ENCODE results near the gene BID.
A peak's percentile ranks its signal among the peaks of the same experiment; 100 is the strongest.

The BID gene

GRCh38 chr22:17761138-17761488, 13.2 kb downstream of the BID start:
- no CpG with 5 or more reads among the region's 4 CpGs for WGBS (ENCODE audit: extremely low coverage, insufficient coverage, insufficient read length)
- H4K12ac ChIP-seq (ENCODE audit: low read depth, low read length): no peak overlapping the region
- no peak for DNase-seq
- no peak overlapping the region for H3K4ac ChIP-seq (ENCODE audit: low read depth, low read length)
- H3K18ac ChIP-seq (ENCODE audit: low read length): no peak overlapping the region
- no peaks in the 10 kb centered on the region for H3K79me2 ChIP-seq (ENCODE audit: control insufficient read depth, insufficient read depth, low read length, poor library complexity)
- no peak overlapping the region for H3K4me3 ChIP-seq (ENCODE audit: low read depth, low read length)
- no peak overlapping the region for H2BK5ac ChIP-seq (ENCODE audit: low read depth, low read length, poor library complexity)
- H4K91ac ChIP-seq (ENCODE audit: low read depth, low read length): no peak overlapping the region
- H2AK5ac ChIP-seq (ENCODE audit: low read length): no peak overlapping the region
- no peaks in the 10 kb centered on the region for H3K9me3 ChIP-seq (ENCODE audit: insufficient read depth, low read depth, low read length)
- no peaks in the 10 kb centered on the region for H3K36me3 ChIP-seq (ENCODE audit: control insufficient read depth in 1 of 2, insufficient read depth in 2 of 2, low read length in 2 of 2)
- H2BK120ac ChIP-seq (ENCODE audit: insufficient read depth, low read length, poor library complexity): no peak overlapping the region
- no peak overlapping the region for H3K4me2 ChIP-seq (ENCODE audit: low read length)
- no peak overlapping the region for H3K27ac ChIP-seq (ENCODE audit: low read depth, low read length)
- no peak overlapping the region for H3K23ac ChIP-seq (ENCODE audit: low read length)
- H2BK12ac ChIP-seq (ENCODE audit: low read length): no peak overlapping the region
- no peak overlapping the region for H2AFZ ChIP-seq (ENCODE audit: insufficient read depth, low read length, poor library complexity)
- H3K79me1 ChIP-seq (ENCODE audit: low read length): no peaks in the 10 kb centered on the region
- no peak overlapping the region for H3K14ac ChIP-seq (ENCODE audit: low read length)
- no peak overlapping the region for H3K9ac ChIP-seq (ENCODE audit: low read length)
- no peak overlapping the region for H4K8ac ChIP-seq (ENCODE audit: low read depth, low read length)
- no peaks in the 10 kb centered on the region for H3K27me3 ChIP-seq (ENCODE audit: insufficient read depth, low read length)
- H3K4me1 ChIP-seq (ENCODE audit: control insufficient read depth in 1 of 2, insufficient read depth in 2 of 2, low read length in 2 of 2): no peaks in the 10 kb centered on the region

- H2BK120ac ChIP-seq (ENCODE audit: insufficient read depth, low read length, poor library complexity): no peak overlapping the region
- no peak overlapping the region for H3K27ac ChIP-seq (ENCODE audit: low read depth, low read length)
- no peak overlapping the region for H2BK12ac ChIP-seq (ENCODE audit: low read length)
- H3K79me2 ChIP-seq (ENCODE audit: control insufficient read depth, insufficient read depth, low read length, poor library complexity): no peaks in the 10 kb centered on the region
- DNase-seq: no peak
- no peaks in the 10 kb centered on the region for H3K4me1 ChIP-seq (ENCODE audit: control insufficient read depth in 1 of 2, insufficient read depth in 2 of 2, low read length in 2 of 2)
- no peak overlapping the region for H3K4me3 ChIP-seq (ENCODE audit: low read depth, low read length)
- no peaks in the 10 kb centered on the region for H3K79me1 ChIP-seq (ENCODE audit: low read length)
- no peaks in the 10 kb centered on the region for H3K36me3 ChIP-seq (ENCODE audit: control insufficient read depth in 1 of 2, insufficient read depth in 2 of 2, low read length in 2 of 2)
- H3K23ac ChIP-seq (ENCODE audit: low read length): no peak overlapping the region
- no peak overlapping the region for H4K12ac ChIP-seq (ENCODE audit: low read depth, low read length)
- H3K9ac ChIP-seq (ENCODE audit: low read length): no peak overlapping the region
- H4K91ac ChIP-seq (ENCODE audit: low read depth, low read length): no peak overlapping the region
- no peak overlapping the region for H3K18ac ChIP-seq (ENCODE audit: low read length)
- no peak overlapping the region for H2AFZ ChIP-seq (ENCODE audit: insufficient read depth, low read length, poor library complexity)
- H3K27me3 ChIP-seq (ENCODE audit: insufficient read depth, low read length): no peaks in the 10 kb centered on the region
- no peak overlapping the region for H3K14ac ChIP-seq (ENCODE audit: low read length)
- H4K8ac ChIP-seq (ENCODE audit: low read depth, low read length): no peak overlapping the region
- H3K4me2 ChIP-seq (ENCODE audit: low read length): no peak overlapping the region
- H3K4ac ChIP-seq (ENCODE audit: low read depth, low read length): no peak overlapping the region
- peaks cover 2% of the 10 kb centered on the region for H3K9me3 ChIP-seq (ENCODE audit: insufficient read depth, low read depth, low read length)
- no peak overlapping the region for H2AK5ac ChIP-seq (ENCODE audit: low read length)
- H2BK5ac ChIP-seq (ENCODE audit: low read depth, low read length, poor library complexity): no peak overlapping the region
- WGBS (ENCODE audit: extremely low coverage, insufficient coverage, insufficient read length): no CpG with 5 or more reads among the region's 14 CpGs
Observed at GRCh38 chr22:17754233-17754925, 19.9 kb downstream of the BID start.

GRCh38 chr22:17753401-17753989, 20.8 kb downstream of the BID start:
- no peaks in the 10 kb centered on the region for H3K36me3 ChIP-seq (ENCODE audit: control insufficient read depth in 1 of 2, insufficient read depth in 2 of 2, low read length in 2 of 2)
- no peak overlapping the region for H3K23ac ChIP-seq (ENCODE audit: low read length)
- no peak overlapping the region for H2BK120ac ChIP-seq (ENCODE audit: insufficient read depth, low read length, poor library complexity)
- H3K79me2 ChIP-seq (ENCODE audit: control insufficient read depth, insufficient read depth, low read length, poor library complexity): no peaks in the 10 kb centered on the region
- no peak overlapping the region for H2AK5ac ChIP-seq (ENCODE audit: low read length)
- no peaks in the 10 kb centered on the region for H3K4me1 ChIP-seq (ENCODE audit: control insufficient read depth in 1 of 2, insufficient read depth in 2 of 2, low read length in 2 of 2)
- H3K4ac ChIP-seq (ENCODE audit: low read depth, low read length): no peak overlapping the region
- no peak overlapping the region for H2BK12ac ChIP-seq (ENCODE audit: low read length)
- H3K9me3 ChIP-seq (ENCODE audit: insufficient read depth, low read depth, low read length): peaks cover 2% of the 10 kb centered on the region
- H3K4me2 ChIP-seq (ENCODE audit: low read length): no peak overlapping the region
- no peaks in the 10 kb centered on the region for H3K79me1 ChIP-seq (ENCODE audit: low read length)
- no peak overlapping the region for H4K8ac ChIP-seq (ENCODE audit: low read depth, low read length)
- no peak for DNase-seq
- H4K12ac ChIP-seq (ENCODE audit: low read depth, low read length): no peak overlapping the region
- peak overlapping the region; percentile 4 for H3K4me3 ChIP-seq (ENCODE audit: low read depth, low read length)
- H2AFZ ChIP-seq (ENCODE audit: insufficient read depth, low read length, poor library complexity): no peak overlapping the region
- no peak overlapping the region for H4K91ac ChIP-seq (ENCODE audit: low read depth, low read length)
- no peak overlapping the region for H3K18ac ChIP-seq (ENCODE audit: low read length)
- WGBS (ENCODE audit: extremely low coverage, insufficient coverage, insufficient read length): no CpG with 5 or more reads among the region's 13 CpGs
- H2BK5ac ChIP-seq (ENCODE audit: low read depth, low read length, poor library complexity): no peak overlapping the region
- no peak overlapping the region for H3K14ac ChIP-seq (ENCODE audit: low read length)
- H3K27me3 ChIP-seq (ENCODE audit: insufficient read depth, low read length): no peaks in the 10 kb centered on the region
- peak overlapping the region; percentile 27 for H3K9ac ChIP-seq (ENCODE audit: low read length)
- no peak overlapping the region for H3K27ac ChIP-seq (ENCODE audit: low read depth, low read length)

GRCh38 chr22:17751596-17751995, 22.7 kb downstream of the BID start:
- H2BK12ac ChIP-seq (ENCODE audit: low read length): no peak overlapping the region
- no peak overlapping the region for H3K9ac ChIP-seq (ENCODE audit: low read length)
- no peak overlapping the region for H3K27ac ChIP-seq (ENCODE audit: low read depth, low read length)
- no peak overlapping the region for H3K4ac ChIP-seq (ENCODE audit: low read depth, low read length)
- H3K79me2 ChIP-seq (ENCODE audit: control insufficient read depth, insufficient read depth, low read length, poor library complexity): no peaks in the 10 kb centered on the region
- WGBS (ENCODE audit: extremely low coverage, insufficient coverage, insufficient read length): no CpG with 5 or more reads among the region's 6 CpGs
- H4K12ac ChIP-seq (ENCODE audit: low read depth, low read length): no peak overlapping the region
- no peak for DNase-seq
- H4K91ac ChIP-seq (ENCODE audit: low read depth, low read length): no peak overlapping the region
- no peak overlapping the region for H3K14ac ChIP-seq (ENCODE audit: low read length)
- H3K4me3 ChIP-seq (ENCODE audit: low read depth, low read length): no peak overlapping the region
- H3K9me3 ChIP-seq (ENCODE audit: insufficient read depth, low read depth, low read length): peaks cover 2% of the 10 kb centered on the region
- no peaks in the 10 kb centered on the region for H3K79me1 ChIP-seq (ENCODE audit: low read length)
- no peak overlapping the region for H2AK5ac ChIP-seq (ENCODE audit: low read length)
- H3K4me2 ChIP-seq (ENCODE audit: low read length): no peak overlapping the region
- no peak overlapping the region for H3K23ac ChIP-seq (ENCODE audit: low read length)
- H2AFZ ChIP-seq (ENCODE audit: insufficient read depth, low read length, poor library complexity): no peak overlapping the region
- no peaks in the 10 kb centered on the region for H3K4me1 ChIP-seq (ENCODE audit: control insufficient read depth in 1 of 2, insufficient read depth in 2 of 2, low read length in 2 of 2)
- H3K36me3 ChIP-seq (ENCODE audit: control insufficient read depth in 1 of 2, insufficient read depth in 2 of 2, low read length in 2 of 2): no peaks in the 10 kb centered on the region
- no peak overlapping the region for H2BK5ac ChIP-seq (ENCODE audit: low read depth, low read length, poor library complexity)
- no peak overlapping the region for H3K18ac ChIP-seq (ENCODE audit: low read length)
- H4K8ac ChIP-seq (ENCODE audit: low read depth, low read length): no peak overlapping the region
- H3K27me3 ChIP-seq (ENCODE audit: insufficient read depth, low read length): no peaks in the 10 kb centered on the region
- no peak overlapping the region for H2BK120ac ChIP-seq (ENCODE audit: insufficient read depth, low read length, poor library complexity)
